ENCODE data around the gene ASAP2.
A peak's percentile ranks its signal among the peaks of the same experiment; 100 is the strongest.

ASAP2 gene

DNA sequence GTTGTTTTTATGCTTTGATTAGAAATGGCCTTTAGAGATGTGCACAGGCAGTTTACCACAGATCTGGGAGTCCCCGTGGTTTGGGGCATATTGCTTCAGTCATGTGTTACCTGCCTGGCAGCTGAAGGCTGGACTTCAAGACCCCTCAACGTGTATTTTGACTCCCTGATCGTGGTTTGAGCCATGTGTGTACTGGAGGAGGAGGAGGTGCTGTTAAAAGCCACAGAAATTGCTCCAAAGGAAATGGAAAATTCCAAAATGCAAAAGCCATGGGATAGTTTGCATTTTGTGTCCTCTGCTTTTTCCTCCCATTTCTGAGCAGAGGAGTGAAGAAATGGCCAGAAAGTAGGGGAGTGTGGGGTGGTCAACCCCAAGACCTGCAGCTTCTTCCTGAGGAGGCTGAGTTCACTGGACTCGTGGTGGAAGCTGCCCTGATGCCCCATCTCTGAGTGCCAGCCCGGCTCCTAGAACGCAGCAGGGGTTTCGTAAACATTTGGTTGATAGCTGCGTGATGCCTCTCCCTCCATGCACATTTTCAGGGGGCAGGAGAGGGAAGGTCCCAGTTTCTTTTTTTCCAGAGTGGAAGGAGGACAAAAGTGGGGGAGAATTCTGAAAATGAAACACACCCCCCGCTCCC lies 171.0 kb downstream of the ASAP2 start:
- H3K4me3 ChIP-seq (ENCODE audit: low read length), result no peak overlapping the region

DNA sequence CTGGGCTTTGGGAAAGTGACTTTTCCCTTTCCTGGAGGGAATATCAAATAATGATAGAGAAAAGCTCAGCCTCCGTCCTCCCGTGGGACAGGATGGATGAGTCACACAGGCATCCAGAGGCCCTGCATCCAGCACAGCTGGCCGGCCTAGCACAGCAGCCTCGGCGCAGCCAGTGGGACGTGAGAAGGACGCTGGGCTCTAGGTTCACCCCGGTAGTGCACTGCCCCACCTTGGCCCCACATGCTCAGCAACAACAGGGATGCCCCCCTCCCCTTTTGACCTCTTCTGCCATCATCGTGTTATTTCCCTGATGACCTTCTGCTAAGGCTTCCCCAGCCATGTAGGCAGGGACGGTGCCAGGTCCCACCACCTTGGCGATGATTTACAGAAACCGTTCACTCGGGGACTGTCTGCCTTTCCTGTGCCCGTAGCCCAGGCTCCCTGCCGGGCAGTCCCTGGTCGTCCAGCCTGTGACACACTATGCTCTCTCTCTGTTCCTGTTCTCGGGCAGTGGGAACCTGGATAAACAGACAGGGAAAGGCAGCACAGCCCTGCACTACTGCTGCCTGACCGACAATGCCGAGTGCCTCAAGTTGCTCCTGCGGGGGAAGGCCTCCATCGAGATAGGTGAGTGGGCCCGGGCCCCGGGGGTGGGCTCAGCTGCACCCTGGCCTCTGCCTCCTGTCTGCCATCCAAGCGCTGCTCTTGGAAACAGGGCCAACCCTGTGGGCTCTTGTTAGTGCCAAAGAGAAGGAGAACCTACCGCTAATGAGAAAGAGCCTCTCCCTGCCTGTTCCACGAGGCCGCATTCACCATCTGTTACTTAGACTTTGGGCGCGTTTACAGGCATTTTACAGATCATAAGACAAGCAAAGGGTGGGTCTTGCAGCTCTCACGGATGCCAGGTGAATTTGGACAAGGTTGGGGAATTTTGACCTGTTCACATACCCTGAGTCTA lies 172.1 kb downstream of the ASAP2 start:
- H3K4me3 ChIP-seq (ENCODE audit: low read length), result no peak overlapping the region
- DNase-seq (ENCODE audit: low read depth), result peak; percentile 58
- TF ChIP-seq, protein P1, sequence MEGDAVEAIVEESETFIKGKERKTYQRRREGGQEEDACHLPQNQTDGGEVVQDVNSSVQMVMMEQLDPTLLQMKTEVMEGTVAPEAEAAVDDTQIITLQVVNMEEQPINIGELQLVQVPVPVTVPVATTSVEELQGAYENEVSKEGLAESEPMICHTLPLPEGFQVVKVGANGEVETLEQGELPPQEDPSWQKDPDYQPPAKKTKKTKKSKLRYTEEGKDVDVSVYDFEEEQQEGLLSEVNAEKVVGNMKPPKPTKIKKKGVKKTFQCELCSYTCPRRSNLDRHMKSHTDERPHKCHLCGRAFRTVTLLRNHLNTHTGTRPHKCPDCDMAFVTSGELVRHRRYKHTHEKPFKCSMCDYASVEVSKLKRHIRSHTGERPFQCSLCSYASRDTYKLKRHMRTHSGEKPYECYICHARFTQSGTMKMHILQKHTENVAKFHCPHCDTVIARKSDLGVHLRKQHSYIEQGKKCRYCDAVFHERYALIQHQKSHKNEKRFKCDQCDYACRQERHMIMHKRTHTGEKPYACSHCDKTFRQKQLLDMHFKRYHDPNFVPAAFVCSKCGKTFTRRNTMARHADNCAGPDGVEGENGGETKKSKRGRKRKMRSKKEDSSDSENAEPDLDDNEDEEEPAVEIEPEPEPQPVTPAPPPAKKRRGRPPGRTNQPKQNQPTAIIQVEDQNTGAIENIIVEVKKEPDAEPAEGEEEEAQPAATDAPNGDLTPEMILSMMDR (IDR thresholded peaks at IDR 0.05; ENCODE audit: insufficient read depth, low read depth, low read length, missing control alignments), result no peak

More for the DNA sequence above, 171.0 kb downstream of the ASAP2 start:
- TF ChIP-seq, protein P1 (IDR thresholded peaks at IDR 0.05; ENCODE audit: insufficient read depth, low read depth, low read length, missing control alignments), result no peak
- DNase-seq (ENCODE audit: low read depth), result no peak

DNA sequence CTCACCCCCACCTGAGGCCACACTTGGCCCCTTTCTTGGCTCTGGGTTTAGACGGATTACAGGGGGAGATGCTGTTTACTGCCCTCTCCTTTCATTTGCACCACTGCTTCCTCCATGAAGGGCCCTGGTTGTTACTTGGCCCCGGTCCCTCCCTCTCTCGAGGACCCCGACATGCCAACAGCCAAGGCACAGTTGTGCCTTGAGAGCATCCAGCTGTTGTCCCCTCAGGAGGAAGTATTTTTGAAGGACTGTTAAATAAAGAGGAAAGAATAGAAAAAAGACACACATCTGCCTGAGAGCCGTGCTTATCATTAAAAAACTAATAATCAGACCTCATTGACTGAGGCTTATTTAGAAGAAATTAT lies 172.8 kb downstream of the ASAP2 start:
- DNase-seq (ENCODE audit: low read depth), result no peak
- no peak overlapping the region for H3K4me3 ChIP-seq (ENCODE audit: low read length)
- TF ChIP-seq, protein P1 (IDR thresholded peaks at IDR 0.05; ENCODE audit: insufficient read depth, low read depth, low read length, missing control alignments), result no peak

DNA sequence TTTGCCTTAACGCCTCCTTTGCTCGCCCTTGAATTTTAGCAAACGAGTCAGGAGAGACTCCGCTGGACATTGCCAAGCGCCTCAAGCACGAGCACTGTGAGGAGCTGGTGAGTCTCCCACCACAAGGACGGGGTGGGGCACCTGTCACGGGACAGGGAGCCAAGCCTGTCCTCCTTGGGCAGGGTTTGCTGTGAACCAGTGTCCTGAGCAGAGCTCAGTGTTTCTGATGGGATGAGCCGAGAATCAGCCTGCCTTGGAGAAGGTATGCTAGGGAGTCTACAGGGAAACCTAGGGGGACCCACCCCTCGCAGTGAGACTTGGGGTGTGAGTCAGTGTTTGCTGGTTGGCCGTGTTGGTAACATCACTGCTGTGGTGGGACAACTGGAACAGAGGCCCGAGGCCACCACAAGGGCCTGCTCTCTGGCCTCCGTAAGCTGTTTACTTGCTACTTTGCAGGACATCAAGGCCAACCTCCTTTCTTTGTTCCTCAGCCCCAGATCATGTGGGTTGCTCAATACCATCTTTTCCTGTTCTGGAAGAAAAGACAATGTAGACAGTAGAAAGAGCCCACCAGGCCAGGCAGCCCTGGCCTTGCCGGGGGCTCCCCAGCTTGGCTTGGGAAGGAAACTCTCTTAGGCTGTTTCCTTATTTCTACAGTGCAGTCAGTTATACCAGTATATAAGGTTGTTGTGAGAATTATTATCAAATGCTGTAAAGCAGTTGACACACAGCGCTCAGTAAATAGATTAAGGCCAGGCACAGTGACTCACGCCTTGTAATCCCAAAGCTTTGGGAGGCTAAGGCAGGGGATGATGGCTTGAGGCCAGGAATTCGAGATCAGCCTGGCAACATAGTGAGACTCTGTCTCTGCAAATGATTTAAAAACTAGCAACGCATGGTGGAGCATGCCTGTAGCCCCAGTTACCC lies 174.4 kb downstream of the ASAP2 start:
- no peak overlapping the region for H3K4me3 ChIP-seq (ENCODE audit: low read length)
- TF ChIP-seq, protein P1 (IDR thresholded peaks at IDR 0.05; ENCODE audit: insufficient read depth, low read depth, low read length, missing control alignments), result no peak
- peak; percentile 90 for DNase-seq (ENCODE audit: low read depth)

DNA sequence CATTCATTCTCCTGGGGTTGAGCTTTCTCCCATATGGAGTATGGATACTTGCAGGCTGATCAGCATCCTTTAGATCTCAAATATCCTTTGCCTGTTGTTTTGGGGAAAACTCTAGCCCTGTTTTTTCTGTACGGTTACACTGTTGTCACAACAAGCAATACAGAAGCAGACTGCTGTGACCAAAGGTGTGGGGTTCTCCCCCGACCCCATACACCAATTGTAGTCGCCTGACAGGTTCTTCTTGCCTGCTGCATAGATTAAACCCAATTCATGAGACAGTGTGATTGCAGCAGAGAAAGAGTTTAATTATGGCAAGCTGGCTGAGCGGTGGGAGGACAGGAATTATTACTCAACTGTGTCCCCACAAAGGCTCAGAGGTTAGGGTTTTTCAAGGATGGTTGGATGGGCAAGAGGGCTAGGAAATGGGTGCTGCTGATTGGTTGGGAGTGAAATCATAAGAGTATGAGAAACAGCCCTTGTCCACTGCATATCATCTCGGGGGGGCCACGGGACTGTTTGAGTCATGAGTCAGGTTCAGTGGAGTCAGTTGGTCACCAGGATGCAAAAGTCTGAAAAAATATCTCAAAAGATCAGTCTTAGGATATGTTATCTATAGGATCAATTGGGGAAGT lies 176.1 kb downstream of the ASAP2 start:
- peak; percentile 19 for DNase-seq (ENCODE audit: low read depth)
- H3K4me3 ChIP-seq (ENCODE audit: low read length), result no peak overlapping the region
- TF ChIP-seq, protein P1 (IDR thresholded peaks at IDR 0.05; ENCODE audit: insufficient read depth, low read depth, low read length, missing control alignments), result no peak

DNA sequence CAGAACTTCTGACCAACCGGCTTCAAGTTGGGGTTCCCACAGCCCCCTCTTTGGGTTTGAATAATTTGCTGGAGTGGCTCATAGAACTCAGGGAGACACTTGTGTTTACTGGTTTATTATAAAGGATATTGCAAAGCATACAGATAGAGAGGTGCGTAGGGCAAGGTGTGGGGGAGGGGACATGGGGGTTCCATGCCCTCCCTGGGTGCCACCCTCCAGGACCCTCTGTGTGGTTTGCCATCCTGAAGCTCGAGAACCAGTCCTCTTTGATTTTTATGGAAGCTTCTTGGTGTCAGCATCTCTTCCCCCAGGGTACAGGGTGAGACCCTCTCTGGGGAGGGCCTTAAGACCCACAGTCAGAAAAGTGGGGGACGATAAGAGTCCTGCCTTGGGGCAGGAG lies 177.9 kb downstream of the ASAP2 start:
- DNase-seq (ENCODE audit: low read depth), result no peak
- TF ChIP-seq, protein P1 (IDR thresholded peaks at IDR 0.05; ENCODE audit: insufficient read depth, low read depth, low read length, missing control alignments), result no peak
- no peak overlapping the region for H3K4me3 ChIP-seq (ENCODE audit: low read length)

Measured in epithelial cell of esophagus (primary cell).